HAP-1 (cell line): ENCODE measurements around the gene CAMK1D.

ENCODE experiments used
- DNase-seq, 2 experiments: peaks; one replicate each; pipeline ENCODE4 v3.0.0-alpha.2; 2016 to 2020; ENCODE audit warnings: low spot score in 2 of 2
- H3K27me3 ChIP-seq: fragments of 250-450 bp; sonication (Bioruptor Pico); 2 replicates; pipeline ENCODE4 v1.5.1; 2020; ENCODE audit warnings: low read depth, mild to moderate bottlenecking, moderate library complexity
- H3K36me3 ChIP-seq: fragments of 250-450 bp; sonication (Bioruptor Pico); replicated peaks from 2 replicates; pipeline ENCODE4 v1.5.1; 2020; ENCODE audit warnings: mild to moderate bottlenecking
- H3K4me1 ChIP-seq: fragments of 250-450 bp; sonication (Bioruptor Pico); 2 replicates; pipeline ENCODE4 v1.5.1; 2020; ENCODE audit warnings: mild to moderate bottlenecking
- H3K4me3 ChIP-seq: fragments of 250-450 bp; sonication (Bioruptor Pico); 2 replicates; pipeline ENCODE4 v1.5.1; 2020; ENCODE audit warnings: mild to moderate bottlenecking, moderate library complexity
- H3K9me3 ChIP-seq: fragments of 250-450 bp; sonication (Bioruptor Pico); 2 replicates; pipeline ENCODE4 v1.5.1; 2020; ENCODE audit warnings: mild to moderate bottlenecking, moderate library complexity
- in situ Hi-C: fragments of 300-500 bp; cut with MboI; formaldehyde crosslinking; loops from 3 replicates; pipeline ENCODE4 v1.14.3; 2020; ENCODE audit warnings: low sequenced_read_pairs, inconsistent platforms, mixed read lengths

CAMK1D gene

DNA sequence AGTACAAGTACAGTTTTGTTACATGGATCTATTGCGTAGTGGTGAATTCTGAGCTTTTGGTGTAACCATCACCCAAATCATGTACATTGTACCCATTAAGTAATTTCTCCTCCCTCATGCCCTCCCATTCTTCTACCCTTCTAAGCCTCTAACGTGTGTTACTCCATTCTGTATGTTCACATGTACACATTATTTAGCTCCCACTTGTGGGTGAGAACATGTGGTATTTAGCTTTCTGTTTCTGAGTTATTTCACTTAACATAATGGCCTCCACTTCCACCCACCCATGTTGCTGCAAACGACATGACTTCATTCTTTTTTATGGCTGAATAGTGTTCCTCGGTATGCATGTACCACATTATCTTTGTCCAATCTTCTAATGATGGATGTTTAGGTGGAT, 251.3 kb downstream of the CAMK1D start:
- in situ Hi-C loops = no loop called here

DNA sequence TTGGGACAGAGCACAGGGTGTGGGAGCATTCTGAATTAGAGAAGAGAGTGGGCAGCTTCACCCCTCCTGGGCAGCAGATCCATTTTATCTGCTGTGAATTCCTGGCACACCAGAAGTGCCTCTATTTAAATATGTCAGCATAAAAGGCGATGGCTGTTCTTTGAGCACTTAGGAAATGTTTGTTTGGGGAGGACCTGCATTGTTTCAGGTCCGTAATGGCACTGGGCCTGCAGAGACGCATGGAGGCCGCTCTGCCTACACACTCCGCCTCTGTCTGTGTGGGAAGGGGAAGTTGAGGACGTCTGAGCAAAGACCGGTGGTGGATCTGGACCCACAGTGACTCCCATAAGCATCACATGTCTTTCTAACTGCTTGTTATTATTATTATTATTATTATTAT, 253.2 kb downstream of the CAMK1D start:
- no peak for DNase-seq
- Histone ChIP-seq H3K9me3 (no peaks in the 10 kb centered on the region), H3K4me3 (no peak overlapping the region), H3K36me3 (no peaks in the 10 kb centered on the region), H3K27me3 (no peaks in the 10 kb centered on the region), H3K4me1 (no peaks in the 10 kb centered on the region)
- in situ Hi-C loops = no loop called here

More for the DNA sequence above, 251.3 kb downstream of the CAMK1D start:
- no peaks in the 10 kb centered on the region for H3K9me3 ChIP-seq
- H3K36me3 ChIP-seq = no peaks in the 10 kb centered on the region
- H3K4me1 ChIP-seq = no peaks in the 10 kb centered on the region
- no peak overlapping the region for H3K4me3 ChIP-seq
- no peak for DNase-seq
- no peaks in the 10 kb centered on the region for H3K27me3 ChIP-seq

DNA sequence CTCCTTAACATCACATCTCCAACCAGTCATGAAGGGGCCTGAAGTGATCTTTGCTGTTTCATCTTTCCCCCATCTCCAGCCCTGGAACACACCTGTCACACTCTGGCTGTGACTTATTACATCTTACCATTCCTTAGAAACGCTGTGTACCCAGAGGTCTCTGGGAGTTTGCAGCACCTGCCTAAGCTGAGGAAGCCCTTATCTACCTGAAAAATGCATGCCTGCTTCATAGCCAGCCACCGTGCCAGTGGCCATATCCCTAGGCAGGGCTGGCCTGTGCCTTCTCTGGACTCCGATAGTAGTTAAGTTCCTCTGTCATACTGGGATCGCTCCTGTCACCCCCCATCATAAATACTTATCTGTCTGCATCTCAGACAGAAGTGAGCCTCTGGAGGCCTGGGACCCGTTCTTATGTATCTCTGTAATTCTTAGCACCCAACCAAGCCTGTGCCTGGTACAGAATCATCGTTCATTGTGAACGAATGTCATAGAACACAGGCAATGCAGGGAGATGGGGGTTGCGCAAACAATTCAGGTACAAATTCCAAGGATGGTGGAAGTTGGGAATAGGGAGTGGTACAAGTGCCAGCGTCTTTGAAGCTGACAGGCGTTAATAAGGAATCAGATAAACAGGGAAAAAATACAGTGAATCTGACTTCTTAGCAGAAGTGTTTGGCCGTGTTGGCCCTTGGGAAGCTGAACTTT, 254.6 kb downstream of the CAMK1D start:
- Histone ChIP-seq H3K9me3 (no peaks in the 10 kb centered on the region), H3K36me3 (no peaks in the 10 kb centered on the region), H3K27me3 (no peaks in the 10 kb centered on the region), H3K4me1 (no peaks in the 10 kb centered on the region), H3K4me3 (no peak overlapping the region)
- DNase-seq = no peak
- in situ Hi-C loops = no loop called here

DNA sequence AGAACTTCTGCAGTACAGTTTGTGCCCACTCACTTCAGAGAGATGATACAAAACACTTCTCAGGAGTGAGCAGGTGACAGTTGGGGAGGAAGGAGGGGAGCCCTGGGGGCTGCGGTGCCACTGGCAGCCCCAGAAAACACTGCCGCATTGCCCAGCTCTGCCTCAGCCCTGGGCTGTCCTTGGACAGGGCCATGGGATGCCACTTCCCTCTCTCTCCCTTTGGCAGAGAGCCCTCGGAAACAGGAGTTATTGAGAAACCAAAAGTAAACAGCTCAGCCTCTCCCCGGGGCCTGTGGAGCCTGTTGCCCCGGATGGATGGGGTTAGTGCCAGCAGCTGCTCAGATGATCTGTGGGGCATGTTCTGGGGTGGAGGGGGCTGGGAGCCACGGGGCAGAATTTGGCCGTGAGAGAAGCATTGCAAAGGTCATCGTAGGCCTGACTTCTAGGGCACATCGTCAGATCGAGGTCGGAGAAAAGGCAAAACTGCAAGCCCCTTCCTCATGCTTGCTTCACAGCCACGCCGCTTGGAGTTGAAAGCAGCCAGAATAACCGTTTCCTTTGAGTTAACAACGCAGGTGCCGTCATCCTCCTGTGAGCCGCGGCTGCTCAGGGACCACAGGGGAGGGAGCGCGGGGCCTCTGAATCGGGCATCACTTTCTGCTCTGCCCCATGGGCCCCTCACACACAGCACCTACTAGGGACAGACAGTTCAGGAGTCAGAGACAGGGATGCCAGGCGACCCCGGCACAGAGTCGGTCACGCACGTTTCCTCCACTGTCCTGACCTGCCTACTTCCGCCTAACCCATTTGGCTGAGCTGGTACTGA, 256.4 kb downstream of the CAMK1D start:
- in situ Hi-C loops = no loop called here
- no peaks in the 10 kb centered on the region for H3K9me3 ChIP-seq
- no peak for DNase-seq
- H3K4me1 ChIP-seq = no peaks in the 10 kb centered on the region
- H3K4me3 ChIP-seq = no peak overlapping the region
- no peaks in the 10 kb centered on the region for H3K36me3 ChIP-seq
- no peaks in the 10 kb centered on the region for H3K27me3 ChIP-seq

DNA sequence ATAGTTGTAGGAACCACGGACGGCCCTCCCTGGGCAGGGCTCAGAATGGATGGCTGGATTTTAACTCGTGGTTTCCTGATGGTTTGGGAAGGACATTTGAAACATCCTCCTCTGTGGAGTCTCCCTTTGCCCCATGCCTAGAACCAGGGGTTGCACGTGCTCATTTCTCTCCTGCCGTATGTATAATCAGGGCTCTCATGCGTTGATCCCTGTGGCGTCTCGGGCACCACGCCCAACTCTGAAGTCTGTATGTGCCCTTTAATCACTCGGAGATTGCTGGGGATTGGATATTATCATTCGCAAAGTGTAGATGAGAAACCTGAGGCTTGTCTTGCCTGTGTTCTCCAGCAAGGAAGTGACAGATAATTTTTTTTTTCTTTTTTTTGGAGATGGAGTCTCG, 257.1 kb downstream of the CAMK1D start:
- in situ Hi-C loops = no loop called here
- Histone ChIP-seq H3K4me1 (no peaks in the 10 kb centered on the region), H3K9me3 (no peaks in the 10 kb centered on the region), H3K4me3 (no peak overlapping the region), H3K36me3 (no peaks in the 10 kb centered on the region), H3K27me3 (no peaks in the 10 kb centered on the region)
- DNase-seq = no peak

DNA sequence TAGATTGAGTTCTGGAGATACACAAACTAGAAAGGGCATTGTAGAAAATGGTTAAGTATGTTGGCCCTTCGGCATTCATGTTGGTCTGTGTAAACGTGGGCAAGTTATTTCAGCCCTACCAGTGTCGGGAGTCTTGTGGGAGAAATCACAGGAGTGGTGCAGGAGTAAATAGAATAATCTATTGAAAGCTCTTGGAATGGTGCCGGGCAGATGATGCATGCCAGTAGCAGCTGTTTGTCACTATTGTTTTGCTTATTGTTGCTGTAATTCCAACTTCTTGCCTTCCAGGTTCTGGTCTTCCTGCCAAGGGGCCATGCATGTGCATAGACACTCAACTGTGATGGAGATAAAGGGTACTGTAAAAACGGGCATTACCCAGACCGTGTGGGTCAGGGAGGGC, 259.4 kb downstream of the CAMK1D start:
- H3K27me3 ChIP-seq = no peaks in the 10 kb centered on the region
- no peaks in the 10 kb centered on the region for H3K36me3 ChIP-seq
- H3K4me1 ChIP-seq = no peaks in the 10 kb centered on the region
- no peak overlapping the region for H3K4me3 ChIP-seq
- in situ Hi-C loops = no loop called here
- no peaks in the 10 kb centered on the region for H3K9me3 ChIP-seq
- DNase-seq = no peak

DNA sequence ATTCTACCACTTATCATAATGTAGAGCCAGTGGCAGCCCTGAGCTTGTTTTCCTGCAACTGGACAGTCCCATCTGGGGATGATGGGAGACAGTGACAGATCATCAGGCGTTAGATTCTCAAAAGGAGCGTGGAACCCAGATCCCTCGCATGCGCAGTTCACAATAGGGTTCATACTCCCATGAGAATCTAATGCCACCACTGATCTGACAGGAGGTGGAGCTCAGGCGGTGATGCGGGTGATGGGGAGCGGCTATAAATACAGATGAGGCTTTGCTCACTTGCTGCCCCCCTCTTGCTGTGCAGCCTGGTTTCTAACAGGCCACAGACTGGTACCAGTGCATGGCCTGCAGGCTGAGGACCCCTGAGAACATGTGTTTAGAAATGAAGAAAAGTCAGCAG, 260.1 kb downstream of the CAMK1D start:
- DNase-seq = no peak
- H3K36me3 ChIP-seq = no peaks in the 10 kb centered on the region
- H3K27me3 ChIP-seq = no peaks in the 10 kb centered on the region
- in situ Hi-C loops = no loop called here
- H3K4me3 ChIP-seq = no peak overlapping the region
- no peaks in the 10 kb centered on the region for H3K9me3 ChIP-seq
- no peaks in the 10 kb centered on the region for H3K4me1 ChIP-seq

DNA sequence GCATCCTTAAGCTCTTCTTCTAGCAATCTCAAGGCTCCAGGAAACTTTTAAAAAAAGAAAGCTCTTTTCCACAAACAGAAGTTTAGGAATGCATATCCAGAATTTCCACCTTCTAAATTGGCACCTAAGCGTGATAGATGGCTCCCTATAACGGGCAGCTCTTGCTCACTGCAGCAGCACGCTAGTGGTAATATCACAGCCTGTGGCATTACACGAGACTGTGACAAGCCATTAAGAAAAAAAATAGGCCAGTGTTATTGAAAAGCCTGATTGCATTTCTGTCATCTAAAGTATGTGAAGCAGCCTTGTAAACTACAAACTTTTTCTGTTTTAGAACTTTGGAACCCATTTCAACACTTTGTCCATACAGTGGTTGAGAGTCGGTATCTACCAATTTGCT, 263.8 kb downstream of the CAMK1D start:
- no peaks in the 10 kb centered on the region for H3K4me1 ChIP-seq
- in situ Hi-C loops = no loop called here

DNA sequence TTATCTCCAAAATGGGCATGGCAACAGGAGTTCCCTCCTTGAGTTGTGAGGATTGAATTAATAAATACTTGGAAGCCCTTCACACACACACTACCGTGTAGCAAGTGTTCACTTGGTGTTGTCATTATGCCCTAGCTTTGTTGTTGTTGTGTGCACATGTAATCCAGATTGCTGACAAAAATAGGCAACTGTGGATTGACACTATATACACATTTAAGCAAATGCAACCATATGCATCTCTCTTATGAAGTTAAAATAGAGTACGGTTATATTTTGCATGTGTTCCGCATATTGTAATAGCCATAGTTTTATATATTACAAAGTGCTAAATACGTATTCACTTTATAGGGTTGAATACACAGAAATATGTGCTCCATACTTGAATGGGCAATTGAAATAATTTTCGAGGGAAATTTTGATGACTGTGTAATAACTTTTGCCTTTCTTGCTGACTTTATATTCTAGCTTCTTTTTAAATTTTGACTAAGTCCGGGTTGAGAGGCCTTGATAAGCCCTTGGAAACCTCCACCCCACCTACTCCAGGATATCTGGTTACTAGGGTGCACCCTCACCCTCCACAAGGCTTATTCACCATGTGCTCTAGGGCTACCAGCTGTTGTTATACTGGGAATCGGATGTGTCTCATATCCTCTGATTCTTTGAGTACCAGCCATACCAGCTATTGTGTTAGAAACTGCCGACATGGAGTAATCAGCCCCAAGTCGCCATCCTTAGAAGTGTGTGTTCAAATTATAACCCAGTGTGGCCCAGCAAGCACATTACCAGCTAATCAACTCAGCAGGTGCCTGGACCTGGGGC, 265.0 kb downstream of the CAMK1D start:
- no peak for DNase-seq
- in situ Hi-C loops = no loop called here
- Histone ChIP-seq H3K4me3 (no peak overlapping the region), H3K36me3 (no peaks in the 10 kb centered on the region), H3K4me1 (no peaks in the 10 kb centered on the region), H3K27me3 (no peaks in the 10 kb centered on the region), H3K9me3 (no peaks in the 10 kb centered on the region)

More for the DNA sequence above, 263.8 kb downstream of the CAMK1D start:
- DNase-seq = no peak
- H3K9me3 ChIP-seq = no peaks in the 10 kb centered on the region
- no peaks in the 10 kb centered on the region for H3K27me3 ChIP-seq
- H3K4me3 ChIP-seq = no peak overlapping the region
- no peaks in the 10 kb centered on the region for H3K36me3 ChIP-seq

DNA sequence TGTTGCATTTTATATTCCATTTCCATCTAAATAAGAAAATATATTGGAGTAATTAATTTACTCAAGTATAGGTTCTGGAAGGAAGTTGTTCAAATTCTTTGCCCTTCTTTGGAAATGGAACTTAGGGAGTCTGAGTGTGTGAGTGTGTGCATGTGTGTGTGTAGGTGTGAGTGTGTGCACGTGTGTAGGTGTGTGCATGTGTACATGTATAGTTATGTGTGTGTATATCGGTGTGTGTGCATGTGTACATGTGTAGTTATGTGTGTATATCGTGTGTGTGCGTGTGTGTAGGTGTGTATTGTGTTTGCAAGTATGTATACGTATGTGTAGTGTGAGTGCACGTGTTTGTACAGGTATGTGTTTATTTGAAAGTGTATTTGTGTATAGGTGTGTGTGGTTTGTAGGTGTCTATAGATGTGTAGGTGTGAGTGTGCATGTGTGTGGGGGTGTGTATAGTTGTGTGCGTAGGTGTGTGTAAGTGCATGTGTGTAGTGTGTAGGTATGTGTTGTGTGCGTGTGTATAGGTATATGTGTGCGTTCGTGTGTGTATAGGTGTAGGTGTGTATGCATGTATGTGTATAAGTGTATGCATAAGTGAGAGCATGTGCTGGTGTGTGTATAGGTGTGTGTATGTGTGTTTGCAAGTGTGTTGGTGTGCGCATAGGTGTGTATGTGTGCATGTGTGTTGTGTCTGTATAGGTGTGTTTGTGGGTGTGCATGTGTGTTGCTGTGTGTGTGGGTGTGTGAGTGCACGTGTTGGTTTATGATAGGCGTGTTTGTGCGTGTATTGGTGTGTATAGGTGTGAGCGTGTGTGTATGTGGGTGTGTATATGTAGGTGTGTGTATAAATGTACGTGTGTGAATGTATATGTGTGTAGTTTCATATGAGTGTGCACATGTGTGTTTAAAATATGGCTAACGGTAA, 266.2 kb downstream of the CAMK1D start:
- no peaks in the 10 kb centered on the region for H3K36me3 ChIP-seq

DNA sequence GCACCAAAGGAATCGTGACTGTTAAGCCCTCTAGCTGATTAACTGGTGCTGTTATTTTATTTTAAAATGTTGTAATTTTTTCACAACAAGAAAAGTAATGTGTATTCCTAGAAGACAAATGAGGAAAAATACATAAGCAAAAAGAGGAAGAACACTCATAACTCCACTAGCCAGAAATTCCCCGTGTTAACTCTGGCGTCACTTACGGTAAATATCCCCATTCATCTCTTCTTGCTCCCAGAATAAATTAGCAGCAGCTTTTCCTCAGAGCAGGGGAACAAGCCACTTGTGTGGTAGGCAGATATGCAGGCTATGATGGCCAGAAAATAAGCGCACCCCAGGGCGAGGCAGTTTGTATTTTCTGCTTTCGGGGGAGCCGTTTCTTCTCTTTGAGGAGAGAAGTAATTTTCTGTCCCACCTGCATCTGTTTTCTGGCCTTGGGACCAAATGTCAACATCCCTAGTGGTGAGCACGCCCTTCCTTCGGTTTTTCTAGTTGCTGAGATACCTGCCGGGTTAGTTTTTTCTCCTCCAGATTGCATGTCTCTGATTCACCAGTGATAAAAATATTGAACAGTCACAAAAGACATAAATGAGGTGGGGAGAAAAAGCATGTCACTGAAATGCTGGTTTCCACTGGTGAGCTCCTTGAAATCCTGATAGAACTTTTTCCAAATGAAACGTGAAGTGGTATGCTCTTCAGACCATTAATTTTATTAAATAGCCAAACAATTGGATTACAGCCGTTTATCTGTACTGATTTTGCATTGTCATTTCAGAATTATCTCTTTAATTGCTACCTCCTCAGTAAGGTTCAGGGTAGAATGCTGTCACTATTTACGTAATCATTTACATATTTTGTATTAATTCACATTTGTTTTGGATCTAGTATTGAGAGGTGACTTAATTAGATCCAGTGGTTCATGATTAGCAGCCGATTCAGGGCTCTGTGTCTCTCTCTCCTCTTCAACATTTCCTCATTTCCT, 268.1 kb downstream of the CAMK1D start:
- in situ Hi-C loops = no loop called here
- Histone ChIP-seq H3K36me3 (no peaks in the 10 kb centered on the region), H3K27me3 (no peaks in the 10 kb centered on the region), H3K4me1 (no peaks in the 10 kb centered on the region), H3K9me3 (no peaks in the 10 kb centered on the region), H3K4me3 (no peak overlapping the region)
- DNase-seq = no peak

More for the DNA sequence above, 266.2 kb downstream of the CAMK1D start:
- no peak for DNase-seq
- in situ Hi-C loops = no loop called here
- no peaks in the 10 kb centered on the region for H3K9me3 ChIP-seq
- no peaks in the 10 kb centered on the region for H3K27me3 ChIP-seq
- no peaks in the 10 kb centered on the region for H3K4me1 ChIP-seq
- H3K4me3 ChIP-seq = no peak overlapping the region

DNA sequence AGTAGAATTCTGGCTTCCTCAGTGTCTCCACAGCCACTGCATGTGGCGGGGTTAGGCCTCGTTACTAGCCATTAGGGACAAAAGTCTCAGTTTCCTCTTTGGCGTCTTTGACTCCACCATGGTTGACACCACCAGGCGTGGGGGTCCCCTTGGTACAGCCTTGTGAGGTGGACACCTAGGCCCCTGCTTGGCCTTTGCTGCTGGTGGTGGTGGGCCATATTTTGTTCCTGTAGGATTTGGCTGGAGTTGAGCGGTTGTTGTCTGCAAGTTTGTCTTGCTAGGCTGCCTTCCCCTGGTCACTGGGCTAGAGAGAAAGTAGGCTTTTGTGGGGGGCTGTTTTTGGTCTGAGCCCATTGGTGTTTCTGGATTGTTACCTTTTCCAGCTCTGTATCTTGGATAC, 272.7 kb downstream of the CAMK1D start:
- H3K36me3 ChIP-seq = no peaks in the 10 kb centered on the region
- no peak for DNase-seq
- H3K4me1 ChIP-seq = peaks cover 10% of the 10 kb centered on the region
- H3K4me3 ChIP-seq = no peak overlapping the region
- no peaks in the 10 kb centered on the region for H3K9me3 ChIP-seq
- no peaks in the 10 kb centered on the region for H3K27me3 ChIP-seq
- in situ Hi-C loops = no loop called here
